Measurements from ENCODE around the gene CAST.
"Not testable (repeated sequence)": the region's sequence is repeated elsewhere in the genome, so short reads cannot be mapped to it uniquely, and the experiment has no call there.

The CAST gene

DNA sequence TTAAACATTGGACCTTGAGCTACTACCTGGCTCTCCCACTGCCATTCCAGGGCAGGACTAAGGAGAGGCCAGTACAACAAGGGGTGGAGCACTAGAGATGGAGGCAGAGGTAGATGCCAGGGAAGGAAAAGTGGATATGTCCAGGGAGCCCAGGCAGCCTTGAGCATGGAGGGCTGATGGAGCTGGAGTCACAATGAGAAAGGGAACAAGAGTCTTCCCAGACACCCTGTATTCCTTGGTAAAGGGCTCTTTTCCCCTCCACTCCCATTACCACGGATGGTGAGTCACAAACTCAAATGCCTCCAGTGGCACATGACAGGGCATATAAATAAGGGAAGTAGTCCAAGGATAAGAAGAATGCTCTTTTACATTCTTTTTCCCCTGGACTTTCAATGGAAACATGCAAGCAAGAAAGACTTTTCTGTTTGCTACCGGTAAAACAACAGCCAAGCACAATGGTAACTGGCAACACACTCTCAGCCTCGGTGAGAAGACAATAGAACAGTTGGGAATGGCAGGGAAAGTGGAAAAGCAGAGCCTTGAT lies 128.9 kb downstream of the CAST start:
- DNase-seq (ENCODE audit: low read depth) = peak; percentile 54
- H3K4me3 ChIP-seq (ENCODE audit: low read depth, low read length) = no peak overlapping the region
- no peak for TF ChIP-seq CTCF (conservative IDR thresholded peaks at IDR 0.05; ENCODE audit: low read depth, low read length)

DNA sequence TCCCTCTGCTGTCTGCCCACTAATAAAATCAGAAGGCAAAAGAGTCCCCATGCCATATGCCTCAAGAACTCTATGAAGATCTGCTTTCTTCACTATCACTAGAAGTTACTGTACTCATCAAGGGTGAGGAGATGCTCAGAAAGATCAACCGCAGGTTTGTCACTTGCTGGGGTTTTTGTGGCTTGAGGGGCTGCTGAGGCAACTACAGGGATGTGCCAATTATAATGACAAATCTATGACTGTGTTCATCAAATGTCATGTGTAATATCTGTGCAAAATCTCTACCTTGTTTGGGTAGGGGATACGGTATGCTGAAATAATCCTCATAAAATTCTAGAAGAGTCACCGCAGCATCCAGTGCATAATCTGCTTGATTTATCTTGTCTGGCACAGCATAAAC lies 132.6 kb downstream of the CAST start:
- TF ChIP-seq CTCF (conservative IDR thresholded peaks at IDR 0.05; ENCODE audit: low read depth, low read length) = no peak
- no peak overlapping the region for H3K4me3 ChIP-seq (ENCODE audit: low read depth, low read length)
- no peak for DNase-seq (ENCODE audit: low read depth)

DNA sequence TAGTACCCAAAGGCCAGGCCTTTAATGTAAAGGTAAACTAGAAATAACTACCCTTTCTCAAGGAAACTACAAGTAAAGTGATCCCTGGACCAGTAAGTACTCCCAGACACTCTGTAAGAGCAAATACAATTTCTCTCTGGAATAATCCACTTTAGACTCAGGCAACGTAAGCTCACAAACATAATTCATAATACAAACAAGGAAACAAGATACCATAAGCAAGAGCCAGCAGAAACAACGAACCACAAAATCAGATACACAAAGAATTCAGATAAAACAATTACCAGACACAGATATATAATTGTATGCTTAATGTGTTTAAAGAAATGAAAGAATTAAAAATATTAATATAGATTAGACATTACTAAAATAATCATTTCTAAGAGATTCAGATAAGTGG lies 133.4 kb downstream of the CAST start:
- DNase-seq (ENCODE audit: low read depth) = no peak
- TF ChIP-seq CTCF (conservative IDR thresholded peaks at IDR 0.05; ENCODE audit: low read depth, low read length) = no peak
- no peak overlapping the region for H3K4me3 ChIP-seq (ENCODE audit: low read depth, low read length)

DNA sequence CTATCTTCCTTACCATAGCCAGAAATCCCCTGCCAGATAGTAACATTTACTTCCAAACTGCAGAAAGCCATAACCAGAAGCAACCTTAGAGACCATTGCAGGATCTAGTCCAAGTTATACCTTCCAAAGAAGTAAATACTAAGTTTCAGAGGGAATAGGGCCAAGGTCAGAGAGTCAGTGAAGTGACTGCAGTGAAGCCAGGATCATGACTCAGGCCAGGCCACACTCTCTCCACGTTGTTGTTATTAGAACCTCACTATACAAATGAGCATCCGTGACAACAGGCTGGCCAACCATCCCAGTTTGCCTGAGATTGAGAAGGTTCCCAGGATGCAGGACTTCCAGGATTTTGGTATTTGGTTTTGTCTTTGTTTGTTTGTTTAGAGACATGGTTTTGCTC lies 134.3 kb downstream of the CAST start:
- no peak for DNase-seq (ENCODE audit: low read depth)
- TF ChIP-seq CTCF (conservative IDR thresholded peaks at IDR 0.05; ENCODE audit: low read depth, low read length) = no peak
- H3K4me3 ChIP-seq (ENCODE audit: low read depth, low read length) = no peak overlapping the region

- not testable (repeated sequence) for DNase-seq (ENCODE audit: low read depth); H3K4me3 ChIP-seq (ENCODE audit: low read depth, low read length)
Measured at GRCh38 chr5:96801718-96802117, 139.5 kb downstream of the CAST start.

DNA sequence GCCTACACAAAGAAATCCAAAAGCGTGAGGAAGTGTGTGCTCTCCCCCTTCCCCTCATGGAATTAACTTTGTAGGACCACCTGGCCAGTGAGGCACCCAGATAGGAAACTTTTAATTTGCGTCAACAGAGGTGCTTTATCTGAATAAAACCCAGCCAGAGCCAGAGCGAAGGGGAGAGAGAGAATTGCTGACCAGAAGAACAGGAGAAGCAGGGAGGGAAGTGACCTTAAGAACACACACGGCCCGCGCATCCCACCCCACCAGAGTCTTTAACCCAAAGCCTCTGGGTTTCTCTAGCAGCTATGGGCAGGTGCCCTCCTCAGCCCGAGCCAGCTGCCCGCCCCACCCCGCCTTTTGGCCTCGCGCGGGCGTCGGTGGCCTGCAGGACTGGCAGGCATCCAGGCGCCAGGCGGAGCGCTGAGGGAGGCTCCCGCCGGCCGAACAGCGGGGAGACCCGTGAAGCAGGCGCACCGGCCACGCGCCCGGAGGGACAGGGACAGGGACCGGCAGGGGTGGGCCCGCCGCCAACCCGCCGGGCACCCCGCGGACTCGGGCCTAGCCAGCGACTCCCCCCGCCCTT lies 145.0 kb downstream of the CAST start:
- no peak for TF ChIP-seq CTCF (conservative IDR thresholded peaks at IDR 0.05; ENCODE audit: low read depth, low read length)
- peak; percentile 55 for DNase-seq (ENCODE audit: low read depth)
- H3K4me3 ChIP-seq (ENCODE audit: low read depth, low read length) = peak overlapping the region; percentile 88

GRCh38 chr5:96808541-96808828 lies 146.3 kb downstream of the CAST start:
- no peak for DNase-seq (ENCODE audit: low read depth)
- peak overlapping the region; percentile 88 for H3K4me3 ChIP-seq (ENCODE audit: low read depth, low read length)
- no peak for TF ChIP-seq CTCF (conservative IDR thresholded peaks at IDR 0.05; ENCODE audit: low read depth, low read length)

All from choroid plexus epithelial cell (primary cell).